ENCODE measurements around the gene DNAJC30.

The DNAJC30 gene

GRCh38 chr7:73646785-73647724 is 36.2 kb downstream of the DNAJC30 start:
- DNase-seq: no peak

- no peak for DNase-seq
Measured at GRCh38 chr7:73645643-73646174, 37.5 kb downstream of the DNAJC30 start.

GRCh38 chr7:73644688-73645286 is 38.5 kb downstream of the DNAJC30 start:
- DNase-seq: no peak

GRCh38 chr7:73642834-73643233 is 40.4 kb downstream of the DNAJC30 start:
- DNase-seq: no peak

DNA sequence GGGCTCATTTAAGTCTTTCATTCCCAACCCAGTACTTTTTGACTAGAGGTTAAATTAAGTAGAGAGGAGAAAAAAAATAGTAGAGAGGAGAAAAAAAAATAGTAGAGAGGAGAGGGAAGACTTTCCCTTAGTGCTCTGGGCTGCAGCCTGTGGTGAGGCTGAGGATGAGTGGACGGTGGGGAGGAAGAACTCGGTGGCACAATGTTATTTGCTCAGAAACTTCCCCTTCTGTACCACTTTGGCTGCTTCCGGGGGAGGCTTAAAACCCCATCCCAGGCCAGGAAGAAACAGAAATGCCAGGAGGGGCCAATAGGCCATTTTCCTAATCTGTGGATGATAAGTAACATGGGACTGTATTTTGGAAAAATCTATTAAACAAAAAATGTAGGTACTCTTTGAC is 44.3 kb downstream of the DNAJC30 start:
- no peak for DNase-seq

DNA sequence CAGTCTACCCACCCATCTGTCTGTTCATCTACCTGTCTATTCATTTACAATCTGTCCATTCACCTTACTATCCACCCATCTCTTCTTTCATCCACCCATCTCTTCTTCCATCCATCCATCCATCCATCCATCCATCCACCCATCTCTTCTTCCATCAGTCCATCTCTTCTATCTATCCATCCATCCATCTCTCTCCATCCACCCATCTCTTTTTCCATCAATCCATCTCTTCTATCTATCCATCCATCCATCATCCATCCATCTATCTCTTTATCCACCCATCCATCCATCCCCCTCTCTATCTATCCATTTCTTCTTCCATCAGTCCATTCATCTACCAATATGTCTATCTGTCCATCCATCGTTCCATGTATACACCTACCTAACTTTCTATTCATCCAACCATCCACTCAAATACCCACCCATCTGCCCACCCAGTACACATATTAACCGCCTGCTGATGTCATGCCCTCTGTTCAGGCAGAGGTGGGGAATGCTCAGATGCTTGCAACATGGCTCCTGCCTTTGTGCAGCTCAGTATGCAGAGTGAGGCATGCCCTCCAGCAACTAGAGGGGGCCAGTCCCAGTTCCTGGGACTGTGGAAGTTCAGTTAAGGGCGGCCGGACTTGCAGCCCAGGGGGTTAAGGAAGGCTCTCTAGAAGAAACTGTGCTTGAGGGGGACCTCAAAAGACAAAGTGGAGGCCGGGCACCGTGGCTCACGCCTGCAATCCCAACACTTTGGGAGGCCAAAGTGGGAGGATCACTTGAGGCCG is 47.6 kb downstream of the DNAJC30 start:
- no peak for DNase-seq

GRCh38 chr7:73633844-73634243 is 49.4 kb downstream of the DNAJC30 start:
- no peak for DNase-seq

GRCh38 chr7:73633323-73633722 is 49.9 kb downstream of the DNAJC30 start:
- no peak for DNase-seq

GRCh38 chr7:73631558-73631957 is 51.7 kb downstream of the DNAJC30 start:
- DNase-seq: no peak
